Spleen (tissue), 11 donors: ENCODE measurements around the gene CATSPERB. TPM values are rescaled to one million over a fixed set of nuclear protein-coding genes. Genes with fewer than 3 reads are reported as not detected.
"Not testable (repeated sequence)": the region's sequence is repeated elsewhere in the genome, so short reads cannot be mapped to it uniquely, and the experiment has no call there.

Source experiments
- DNase-seq: peaks from one replicate; pipeline ENCODE4 v3.0.0-alpha.2; 2020
- H3K27ac ChIP-seq, 8 donors: fragments of 200-600 bp; sonication (generic) in 7 of 8; 1 replicate in 4 of 8; 2 replicates in 4 of 8; pipeline versions ENCODE4 v1.5.0 to v1.8.0; 2016 to 2021; ENCODE audit warnings: inconsistent platforms in 4 of 8, mild to moderate bottlenecking in 4 of 8, moderate library complexity in 1 of 8
- H3K27me3 ChIP-seq, 7 donors: fragments of 200-600 bp; sonication (generic) in 6 of 7; replicated peaks in 1 of 7; 1 replicate in 4 of 7; 2 replicates in 3 of 7; pipeline versions ENCODE4 v1.5.0 to v1.8.0; 2016 to 2021; ENCODE audit warnings: inconsistent platforms in 3 of 7, mild to moderate bottlenecking in 1 of 7
- H3K36me3 ChIP-seq, 6 donors: fragments of 200-600 bp; sonication (generic) in 5 of 6; 1 replicate in 4 of 6; 2 replicates in 2 of 6; pipeline versions ENCODE4 v1.5.0 to v1.8.0; 2016 to 2021; ENCODE audit warnings: inconsistent platforms in 2 of 6
- H3K4me1 ChIP-seq, 6 donors: fragments of 200-600 bp; sonication (generic) in 5 of 6; 1 replicate in 3 of 6; 2 replicates in 3 of 6; pipeline versions ENCODE4 v1.5.0 to v1.8.0; 2016 to 2021; ENCODE audit warnings: inconsistent platforms in 3 of 6
- H3K4me3 ChIP-seq, 8 donors: fragments of 200-600 bp; sonication (generic) in 7 of 8; 1 replicate in 4 of 8; 2 replicates in 4 of 8; pipeline versions ENCODE4 v1.5.0 to v1.8.0; 2016 to 2021; ENCODE audit warnings: inconsistent platforms in 4 of 8, mild to moderate bottlenecking in 4 of 8, moderate library complexity in 2 of 8
- H3K9me3 ChIP-seq, 8 donors: fragments of 200-600 bp; sonication (generic) in 7 of 8; 1 replicate in 4 of 8; 2 replicates in 4 of 8; pipeline versions ENCODE4 v1.5.0 to v1.8.0; 2016 to 2021; ENCODE audit warnings: inconsistent platforms in 4 of 8
- CTCF ChIP-seq, 11 experiments: fragments of 200-600 bp in 7 of 11; fragments of 450-650 bp in 4 of 11; sonication (generic) in 4 of 11; IDR thresholded peaks in 8 of 11; conservative IDR thresholded peaks in 3 of 11; 1 replicate in 7 of 11; 2 replicates in 4 of 11; pipeline versions ENCODE4 v1.4.0 to v1.8.0; 2016 to 2021; ENCODE audit warnings: antibody characterized with exemption in 11 of 11, inconsistent platforms in 4 of 11, mild to moderate bottlenecking in 1 of 11
- POLR2A ChIP-seq, 3 donors: fragments of 450-650 bp; IDR thresholded peaks; one replicate each; pipeline ENCODE4 v1.5.1; 2017; ENCODE audit warnings: antibody characterized with exemption in 3 of 3, mild to moderate bottlenecking in 1 of 3
- POLR2AphosphoS5 ChIP-seq, 3 donors: sonication (generic); formaldehyde crosslinking; IDR thresholded peaks; one replicate each; pipeline ENCODE4 v1.5.1; 2017; ENCODE audit warnings: antibody characterized with exemption in 3 of 3
- WGBS, 5 donors: extraction: QIAGEN DNeasy Blood & Tissue Kit in 3 of 5; methylation state at CpG; one replicate each; pipeline versions ENCODE4 v1.1.5 to v1.1.7; 2013 to 2018; 5-methylcytosine and 5-hydroxymethylcytosine counted together
- intact Hi-C: fragments of 100-400 bp; cut with DNase I; formaldehyde crosslinking; loops from one replicate; pipeline ENCODE4 v1.15.0; 2023; ENCODE audit warnings: low total_unique reads
- polyA plus RNA-seq, 3 donors: library from polyadenylated mRNA; stranded (reverse); fragments of 200-250 nt; gene quantifications; one replicate each; pipeline ENCODE4 v1.2.1, GENCODE V29; 2013
- total RNA-seq, 7 donors: library from RNA; depleted of rRNA in 3 of 7; stranded (reverse); fragments of >200 nt in 3 of 7; fragmentation: NEBNext Ultra II Directional in 4 of 7; extraction: Animal tissue kit (Norgen Biotek cat#: 25700) in 4 of 7; gene quantifications; one replicate each; pipeline versions ENCODE4 v1.1.0 to v1.2.1, GENCODE V29; 2016 to 2021
- donor health status: healthy with polysubstance abuse.
- donor health status: DM: no; HTN: no; CAD: no; lungs with moderate emphysema.
- donor health status: DM: no; HTN: no; CAD: no.
- donor health status: Bipolar disorder and iron deficiency.
- donor health status: healthy.
- donor health status: DM: no; HTN: no; CAD: no.
- donor health status: DM: yes; HTN: yes; CAD: no.

The CATSPERB gene
- total and polyA plus RNA-seq, 10 donors, result 0.10 to 6.8 (median 1.9) TPM

- no peak overlapping the region for H3K4me3 ChIP-seq
- intact Hi-C loops, result no loop called here
- TF ChIP-seq POLR2AphosphoS5 (IDR thresholded peaks at IDR 0.05), result no peak
- peaks cover 0 to 21% (median 9%) of the 10 kb centered on the region in 8 donors for H3K9me3 ChIP-seq
- H3K4me1 ChIP-seq, result no peaks in the 10 kb centered on the region
- no peaks in the 10 kb centered on the region for H3K27me3 ChIP-seq
- 73 to 82% (median 76%) methylated on average over 4 of the region's 4 CpGs for WGBS, 5 donors
- DNase-seq, result no peak
- H3K36me3 ChIP-seq, result no peaks in the 10 kb centered on the region
- no peak overlapping the region for H3K27ac ChIP-seq
Measured at GRCh38 chr14:91681893-91682563, 49.9 kb downstream of the CATSPERB start.

GRCh38 chr14:91681118-91681517 is 50.8 kb downstream of the CATSPERB start:
- H3K36me3 ChIP-seq, result no peaks in the 10 kb centered on the region
- H3K4me1 ChIP-seq, result no peaks in the 10 kb centered on the region
- no peaks in the 10 kb centered on the region for H3K27me3 ChIP-seq
- intact Hi-C loops, result no loop called here
- WGBS, 5 donors, result 76 to 91% (median 88%) methylated on average over 4 of the region's 4 CpGs
- no peak overlapping the region for H3K4me3 ChIP-seq
- TF ChIP-seq POLR2A (IDR thresholded peaks at IDR 0.05), result no peak
- no peak for TF ChIP-seq CTCF (IDR thresholded peaks at IDR 0.05 in 8 of 11, conservative IDR thresholded peaks at IDR 0.05 in 3 of 11)
- no peak for TF ChIP-seq POLR2AphosphoS5 (IDR thresholded peaks at IDR 0.05)
- peaks cover 0 to 24% (median 9%) of the 10 kb centered on the region in 8 donors for H3K9me3 ChIP-seq
- H3K27ac ChIP-seq, result no peak overlapping the region
- DNase-seq, result no peak

- no peak for DNase-seq
- no peak overlapping the region for H3K4me3 ChIP-seq
- intact Hi-C loops, result no loop called here
Measured at GRCh38 chr14:91679273-91679672, 52.6 kb downstream of the CATSPERB start.

GRCh38 chr14:91677687-91678086 is 54.2 kb downstream of the CATSPERB start:
- H3K27me3 ChIP-seq, H3K4me1 ChIP-seq, H3K4me3 ChIP-seq, H3K36me3 ChIP-seq, intact Hi-C loops, DNase-seq, H3K27ac ChIP-seq: not testable (repeated sequence)
- peaks cover 0 to 24% (median 9%) of the 10 kb centered on the region in 8 donors for H3K9me3 ChIP-seq
- WGBS, 5 donors, result 91 to 99% (median 94%) methylated on average over 3 of the region's 3 CpGs

More at GRCh38 chr14:91679273-91679672, 52.6 kb downstream of the CATSPERB start:
- H3K4me1 ChIP-seq, result no peaks in the 10 kb centered on the region
- H3K27ac ChIP-seq, result no peak overlapping the region
- no peak for TF ChIP-seq POLR2AphosphoS5 (IDR thresholded peaks at IDR 0.05)
- no peaks in the 10 kb centered on the region for H3K27me3 ChIP-seq
- peaks cover 0 to 24% (median 9%) of the 10 kb centered on the region in 8 donors for H3K9me3 ChIP-seq
- H3K36me3 ChIP-seq, result no peaks in the 10 kb centered on the region

GRCh38 chr14:91674911-91675310 is 57.0 kb downstream of the CATSPERB start:
- TF ChIP-seq CTCF (IDR thresholded peaks at IDR 0.05 in 8 of 11, conservative IDR thresholded peaks at IDR 0.05 in 3 of 11) (no peak), POLR2A (IDR thresholded peaks at IDR 0.05) (no peak), POLR2AphosphoS5 (IDR thresholded peaks at IDR 0.05) (no peak)
- intact Hi-C loops, result no loop called here
- H3K27me3 ChIP-seq, result no peaks in the 10 kb centered on the region
- DNase-seq, result no peak
- H3K27ac ChIP-seq, result no peak overlapping the region
- H3K4me1 ChIP-seq, result no peaks in the 10 kb centered on the region
- no peak overlapping the region for H3K4me3 ChIP-seq
- peaks cover 0 to 22% (median 9%) of the 10 kb centered on the region in 8 donors for H3K9me3 ChIP-seq
- 78 to 92% (median 84%) methylated on average over 3 of the region's 3 CpGs for WGBS, 5 donors
- no peaks in the 10 kb centered on the region for H3K36me3 ChIP-seq
